ENCODE results near the gene HIPK3.

- no peak for TF ChIP-seq CTCF (conservative IDR thresholded peaks at IDR 0.05; ENCODE audit: low read length)
- TF ChIP-seq EZH2phosphoT487 (IDR thresholded peaks at IDR 0.05; ENCODE audit: borderline replicate concordance) = no peak
Observed at GRCh38 chr11:33263549-33263948, 6.4 kb downstream of the HIPK3 start.

Data from Loucy (cell line).